ENCODE data around the gene SPATA31C2.
"Not testable (repeated sequence)": the region's sequence is repeated elsewhere in the genome, so short reads cannot be mapped to it uniquely, and the experiment has no call there.

Gene SPATA31C2

GRCh38 chr9:88138375-88138774 lies at the start of gene SPATA31C2:
TSS of gene SPATA31C2 (minus strand) at chr9:88138475. CDS start at chr9:88138446, 29 bp downstream.
- DNase-seq, result not testable (repeated sequence)

GRCh38 chr9:88187631-88188030 lies 49.4 kb upstream of the SPATA31C2 start:
- DNase-seq, result peak; percentile 57

- no peak for DNase-seq
Observed at GRCh38 chr9:88186495-88187110, 48.3 kb upstream of the SPATA31C2 start.

DNA sequence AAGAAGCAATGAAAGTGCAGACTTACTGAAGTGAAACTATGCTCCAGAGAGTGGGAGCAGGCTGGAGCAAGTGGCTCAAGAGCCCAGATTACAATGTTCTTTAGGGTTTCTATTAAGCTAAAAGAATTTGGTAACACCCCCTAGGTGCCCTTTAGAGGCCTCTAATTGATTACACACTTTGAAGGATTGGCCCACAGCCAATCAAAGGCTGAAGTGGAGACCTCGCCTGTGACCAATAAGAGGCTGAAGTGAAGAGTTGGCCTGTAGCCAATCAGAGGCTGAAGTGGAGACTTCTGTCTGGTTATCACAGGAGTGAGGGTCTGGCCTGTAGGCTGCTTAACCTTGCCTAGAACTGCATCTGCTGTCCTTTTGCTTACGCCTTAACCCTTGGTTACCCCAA lies 46.7 kb upstream of the SPATA31C2 start:
- no peak for DNase-seq

DNA sequence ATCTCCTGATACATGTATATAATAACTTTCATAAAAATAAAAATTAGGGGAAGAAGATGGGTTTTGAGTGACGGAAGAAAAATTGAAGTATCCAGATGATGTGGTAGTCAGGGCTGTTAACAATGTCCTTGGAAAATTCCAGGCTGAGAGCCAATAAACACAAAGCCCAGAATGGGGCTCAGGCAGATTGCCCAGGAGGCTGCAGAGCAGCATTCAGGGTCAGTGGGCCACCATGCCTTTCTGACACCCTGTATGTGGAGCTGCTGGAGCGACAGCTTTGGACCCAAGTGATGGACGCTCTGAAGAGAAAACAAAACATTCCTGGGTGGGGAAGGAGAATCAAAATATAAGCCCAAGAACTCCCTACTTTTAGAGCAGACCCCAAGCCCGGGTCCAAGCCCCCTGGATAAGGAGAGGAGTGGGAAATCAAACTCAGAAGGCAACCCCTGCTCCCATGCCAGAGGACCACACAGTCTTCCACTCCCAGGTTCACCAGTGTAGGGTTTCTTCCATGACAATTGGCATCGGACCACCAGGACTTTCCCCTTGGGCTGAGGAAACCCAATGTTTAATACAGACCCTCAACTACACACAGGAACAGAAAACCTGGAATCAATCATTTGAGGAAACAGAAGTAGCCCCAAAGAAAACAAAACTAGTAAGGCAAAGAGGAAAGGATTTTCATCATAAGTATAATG lies 45.7 kb upstream of the SPATA31C2 start:
- DNase-seq, result no peak

- no peak for DNase-seq
Observed at GRCh38 chr9:88182501-88182900, 44.2 kb upstream of the SPATA31C2 start.

GRCh38 chr9:88180081-88180765 lies 41.9 kb upstream of the SPATA31C2 start:
- DNase-seq, result peak; percentile 32

DNA sequence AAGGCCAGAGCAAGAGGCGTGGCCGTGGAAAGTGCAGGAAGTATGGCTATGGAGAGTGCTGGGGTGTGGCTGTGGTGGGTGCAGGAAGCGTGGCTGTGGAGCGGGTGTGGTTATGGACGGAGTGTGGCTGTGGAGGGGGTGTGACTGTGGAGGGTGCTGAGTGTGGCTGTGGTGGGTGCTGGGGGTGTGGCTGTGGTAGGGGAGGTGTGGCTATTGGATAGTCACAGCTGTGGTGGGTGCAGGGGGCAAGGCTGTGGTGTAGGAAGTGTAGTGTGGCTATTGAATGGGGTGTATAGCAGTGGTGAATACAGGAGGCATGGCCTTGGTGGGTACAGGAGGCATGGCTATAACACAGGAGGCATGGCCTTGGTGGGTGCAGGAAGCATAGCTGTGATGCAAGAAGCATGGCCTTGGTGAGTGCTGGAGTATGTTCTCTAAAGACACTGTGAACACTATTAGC lies 40.8 kb upstream of the SPATA31C2 start:
- no peak for DNase-seq

DNA sequence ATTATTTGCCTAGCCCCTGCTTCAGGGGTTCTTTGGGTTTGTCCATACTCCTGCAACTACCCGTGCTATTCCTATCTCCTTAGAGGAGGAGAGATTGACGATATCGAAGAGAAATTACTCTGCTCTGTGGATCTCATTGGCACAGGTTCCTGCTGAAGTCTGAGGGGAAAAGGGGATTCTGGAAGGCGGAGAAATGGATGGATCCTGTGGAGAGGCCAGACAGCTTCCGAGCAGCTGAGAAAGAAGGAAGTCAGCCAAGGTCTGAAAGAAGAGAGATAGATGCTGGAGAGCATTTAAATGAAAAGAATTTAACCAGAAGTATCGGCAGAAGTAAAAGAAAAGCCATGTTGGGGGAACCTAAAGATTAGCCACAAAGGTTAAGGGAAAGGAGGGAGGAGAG lies 40.4 kb upstream of the SPATA31C2 start:
- DNase-seq, result no peak

DNA sequence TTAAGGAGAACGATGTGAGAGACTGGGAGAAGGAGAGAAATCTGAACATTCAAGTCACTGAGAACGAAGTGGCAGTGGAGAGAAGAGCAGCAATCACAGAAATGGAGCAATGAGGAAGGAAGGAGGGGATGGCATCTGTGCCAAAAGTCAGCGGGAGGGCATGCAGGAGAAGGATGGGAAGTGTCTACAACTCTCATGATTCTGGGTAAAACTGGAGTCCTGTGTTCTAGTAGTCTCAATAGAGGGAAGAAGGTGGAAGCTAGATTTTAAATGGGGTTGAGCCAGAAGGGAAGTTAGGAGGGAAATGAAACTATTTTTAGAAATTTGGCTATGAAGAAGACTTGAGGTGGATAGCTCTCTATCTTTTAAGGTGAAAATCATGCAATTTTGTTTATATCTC lies 39.1 kb upstream of the SPATA31C2 start:
- DNase-seq, result no peak

DNA sequence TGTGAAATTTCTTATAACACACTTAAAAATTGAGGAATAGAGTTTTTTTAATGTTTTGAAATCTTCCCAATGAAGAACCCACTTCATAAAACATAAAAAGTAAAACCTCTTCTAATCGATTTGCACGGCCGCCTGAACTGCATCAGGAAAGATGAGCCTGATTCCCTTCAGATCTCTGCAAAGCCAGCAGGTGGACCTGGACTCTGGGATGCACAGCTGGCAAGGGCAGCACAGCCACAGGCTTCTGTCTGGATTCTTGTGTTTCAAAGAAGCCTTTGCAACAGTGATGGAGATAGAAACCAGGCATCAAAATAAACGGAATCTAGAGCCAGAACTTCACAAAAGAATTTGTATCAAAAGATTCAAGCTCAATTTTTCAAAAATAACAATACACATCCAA lies 36.0 kb upstream of the SPATA31C2 start:
- DNase-seq, result no peak

- peak; percentile 77 for DNase-seq
Observed at GRCh38 chr9:88173378-88173999, 35.2 kb upstream of the SPATA31C2 start.

GRCh38 chr9:88169700-88170099 lies 31.4 kb upstream of the SPATA31C2 start:
- no peak for DNase-seq

- no peak for DNase-seq
Observed at GRCh38 chr9:88168564-88168963, 30.3 kb upstream of the SPATA31C2 start.

DNA sequence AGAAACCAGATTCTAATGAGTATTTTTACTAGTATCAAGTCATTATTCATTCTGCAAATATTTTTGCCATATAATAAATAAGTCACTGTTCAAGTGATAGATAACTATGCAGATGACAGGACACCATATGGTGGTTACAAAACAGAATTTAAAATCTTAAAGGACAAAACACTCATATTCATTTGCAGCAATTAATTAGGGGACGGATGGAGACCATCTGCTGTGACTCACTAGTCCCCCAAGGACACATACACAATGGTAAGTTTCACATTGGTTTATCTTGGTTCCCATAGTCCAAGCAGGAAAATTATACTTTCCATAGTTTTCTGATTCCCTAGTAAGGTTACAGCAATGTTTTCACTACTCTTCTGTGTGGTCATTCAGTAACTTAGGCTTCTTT lies 28.4 kb upstream of the SPATA31C2 start:
- no peak for DNase-seq

DNA sequence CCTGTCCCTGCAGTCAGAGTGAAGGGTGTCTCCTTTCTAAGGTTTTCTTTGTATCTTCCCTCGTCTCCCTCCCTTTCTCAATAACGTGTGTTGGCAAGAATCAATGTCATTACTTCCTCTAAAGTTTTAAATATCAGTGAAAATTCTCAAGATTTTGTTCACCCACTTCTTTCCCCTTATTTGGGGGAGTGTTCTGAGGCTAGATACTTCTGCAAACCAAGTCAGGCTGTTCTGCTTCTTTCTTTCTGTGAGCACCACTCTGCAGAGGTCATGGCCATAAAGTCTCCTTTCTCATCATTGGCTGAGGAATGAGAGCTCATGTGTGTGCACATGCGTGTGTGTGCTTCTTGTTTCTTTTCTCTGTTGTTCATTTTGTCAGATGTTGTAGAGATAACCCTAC lies 26.6 kb upstream of the SPATA31C2 start:
- DNase-seq, result no peak

- DNase-seq, result no peak
Observed at GRCh38 chr9:88161144-88161543, 22.9 kb upstream of the SPATA31C2 start.

GRCh38 chr9:88143957-88144625 lies 5.8 kb upstream of the SPATA31C2 start:
- DNase-seq, result no peak

- DNase-seq, result no peak
Observed at GRCh38 chr9:88143179-88143578, 4.9 kb upstream of the SPATA31C2 start.

DNA sequence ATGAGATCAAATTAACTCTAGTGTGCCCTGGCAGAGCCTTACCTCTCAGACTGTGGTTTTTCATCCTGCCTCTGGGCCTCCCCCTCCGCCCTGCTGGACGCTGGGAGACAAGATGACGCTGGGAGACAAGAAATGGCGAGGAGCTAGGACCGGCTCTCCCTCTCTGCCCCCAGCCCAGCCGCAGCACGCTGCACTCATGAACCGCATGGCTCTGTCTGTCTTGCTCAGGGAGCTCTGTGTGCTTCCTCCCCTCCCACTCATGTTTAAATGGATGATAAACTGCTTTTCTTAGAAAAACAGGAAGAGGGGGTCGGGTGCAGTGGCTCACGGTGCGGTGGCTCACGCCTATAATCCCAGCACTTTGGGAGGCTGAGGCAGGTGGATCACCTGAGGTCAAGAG lies 4.7 kb downstream of the SPATA31C2 start:
- DNase-seq, result not testable (repeated sequence)

DNA sequence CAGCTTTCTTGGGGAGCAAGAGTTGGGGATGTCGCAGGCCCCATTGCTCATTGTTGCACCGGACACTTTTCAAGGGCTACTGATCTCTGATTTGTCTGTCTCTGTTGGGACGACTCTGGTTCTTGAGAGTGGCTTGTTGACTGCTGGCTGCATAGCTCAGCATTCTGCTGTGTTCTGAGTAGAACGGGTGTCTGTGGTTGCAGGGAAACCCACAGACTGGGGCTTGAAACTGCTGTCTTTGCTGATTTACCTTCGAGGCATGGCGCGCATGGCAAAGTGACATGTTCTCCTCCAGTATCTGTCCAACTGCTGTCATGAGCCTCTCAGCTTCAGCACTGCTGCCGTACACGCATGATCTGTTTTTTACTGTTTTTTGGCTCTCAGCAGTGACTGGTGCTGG lies 8.7 kb downstream of the SPATA31C2 start:
- DNase-seq, result not testable (repeated sequence)

DNA sequence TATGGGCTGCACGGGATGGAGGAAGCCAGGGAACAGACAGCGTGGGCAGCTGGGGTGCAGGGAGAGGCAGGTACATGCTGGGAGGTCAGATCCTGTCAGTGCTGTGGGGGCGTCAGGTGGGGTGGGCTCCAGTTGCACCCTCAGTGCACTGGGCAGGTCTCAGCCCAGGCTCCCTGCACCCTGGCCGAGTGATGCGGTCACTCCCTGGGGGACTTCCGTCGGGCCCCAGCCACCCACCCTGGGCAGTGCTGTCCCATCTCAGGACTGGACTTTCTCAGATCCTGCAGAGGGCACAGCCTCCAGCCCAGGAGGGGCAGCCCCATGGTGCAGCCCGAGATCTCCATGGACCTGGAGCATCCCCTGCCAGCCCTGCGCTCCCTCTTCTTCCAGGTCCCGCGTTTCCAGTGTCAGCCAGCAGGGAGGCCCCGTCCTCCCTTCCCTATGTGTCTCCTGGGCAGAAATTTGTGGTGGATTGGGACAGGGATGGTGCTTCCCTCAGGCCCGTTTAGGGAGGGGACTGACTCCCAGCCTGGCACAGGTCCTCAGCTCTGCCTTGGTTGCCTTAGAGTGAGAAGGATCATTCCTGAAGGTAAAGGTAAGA lies 10.5 kb downstream of the SPATA31C2 start:
- DNase-seq, result not testable (repeated sequence)

DNA sequence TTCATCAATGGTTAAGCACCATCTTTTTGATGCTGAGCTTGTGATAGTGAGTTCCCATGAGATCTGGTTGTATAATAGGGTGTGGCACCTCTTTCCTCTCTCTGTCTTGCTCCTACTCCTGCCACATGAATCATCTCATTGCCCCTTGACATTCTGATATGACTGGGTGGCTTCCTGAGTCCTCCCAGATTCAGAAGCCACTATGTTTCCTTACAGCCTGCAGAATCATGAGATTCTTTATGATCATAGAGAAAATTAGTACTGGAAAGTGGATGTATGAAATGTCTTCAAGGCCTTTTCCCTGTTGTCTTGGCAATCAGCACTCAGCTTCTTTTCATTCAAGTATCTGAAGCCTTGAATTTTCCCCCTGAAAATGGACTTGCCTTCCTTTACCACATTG lies 14.9 kb downstream of the SPATA31C2 start:
- not testable (repeated sequence) for DNase-seq

All from fibroblast of skin of right quadriceps (primary cell).